HUES64 (cell line): ENCODE measurements around the gene DEGS1. TPM values are rescaled to one million over a fixed set of nuclear protein-coding genes. Genes with fewer than 3 reads are reported as not detected.

Source experiments
- H3K27ac ChIP-seq: 2 replicates; pipeline ENCODE4 v1.7.0; 2013; ENCODE audit warnings: low read depth, low read length, inconsistent platforms
- H3K27me3 ChIP-seq: 2 replicates; pipeline ENCODE4 v1.6.1; 2013; ENCODE audit warnings: mild to moderate bottlenecking, low read length; ENCODE audit not compliant: insufficient read depth
- H3K36me3 ChIP-seq: 2 replicates; pipeline ENCODE4 v1.6.1; 2013; ENCODE audit warnings: mild to moderate bottlenecking, low read length; ENCODE audit not compliant: insufficient read depth
- H3K4me1 ChIP-seq: 2 replicates; pipeline ENCODE4 v1.6.1; 2013; ENCODE audit warnings: mild to moderate bottlenecking, low read length, moderate library complexity; ENCODE audit not compliant: insufficient read depth
- H3K4me3 ChIP-seq: 2 replicates; pipeline ENCODE4 v1.5.1; 2013; ENCODE audit warnings: mild to moderate bottlenecking, low read length, moderate library complexity
- H3K9ac ChIP-seq: 2 replicates; pipeline ENCODE4 v1.6.1; 2013; ENCODE audit warnings: mild to moderate bottlenecking, low read depth, low read length
- H3K9me3 ChIP-seq: 2 replicates; pipeline ENCODE4 v1.6.1; 2013; ENCODE audit warnings: low read depth, low read length; ENCODE audit not compliant: insufficient read depth
- WGBS: fragments of 150-250, 120-280 bp; methylation state at CpG from one replicate; pipeline ENCODE4 v1.1.7; 2013; ENCODE audit warnings: missing lambda C conversion rate; 5-methylcytosine and 5-hydroxymethylcytosine counted together
- polyA plus RNA-seq, 2 experiments: library from polyadenylated mRNA; stranded (reverse); fragments of 50-300 nt; gene quantifications; one replicate each; pipeline ENCODE4 v1.2.3, GENCODE V29; 2013

DEGS1 gene
- 43.6 TPM for polyA plus RNA-seq (2013, experiment 1 of 2)
- polyA plus RNA-seq (2013, experiment 2 of 2), result 44.3 TPM

GRCh38 chr1:224182866-224183590, at the start of gene DEGS1:
DEGS1 (plus strand) TSS chr1:224183240; CDS start chr1:224183337, 97 bp downstream.
- peak within 1 kb of the TSS; percentile 96 for H3K4me3 ChIP-seq
- H3K27ac ChIP-seq, result peak within 1 kb of the TSS; percentile 87
- 0 out of 2 replicates have a peak, but pooled peaks cover 12% of the 10 kb centered on the region for H3K4me1 ChIP-seq
- no peaks in the 10 kb centered on the region; the same call in 1 of the 2 replicates for H3K9me3 ChIP-seq
- H3K27me3 ChIP-seq, result no peaks in the 10 kb centered on the region
- WGBS, result under 1% methylated on average over 94 of the region's 94 CpGs
- H3K9ac ChIP-seq, result peak within 1 kb of the TSS; percentile 91
- peaks cover 8% of the 10 kb centered on the region; the same call in 1 of the 2 replicates for H3K36me3 ChIP-seq

GRCh38 chr1:224133741-224134299, 49.2 kb upstream of the DEGS1 start:
- WGBS, result 100% methylated on average over 2 of the region's 5 CpGs
- no peak overlapping the region for H3K4me3 ChIP-seq
- H3K36me3 ChIP-seq, result peaks cover 77% of the 10 kb centered on the region
- H3K4me1 ChIP-seq, result no peaks in the 10 kb centered on the region
- no peaks in the 10 kb centered on the region for H3K27me3 ChIP-seq
- no peak overlapping the region for H3K27ac ChIP-seq
- H3K9ac ChIP-seq, result no peak overlapping the region
- peaks cover 3% of the 10 kb centered on the region; the same call in 1 of the 2 replicates for H3K9me3 ChIP-seq

GRCh38 chr1:224137518-224137917, 45.5 kb upstream of the DEGS1 start:
- no peak overlapping the region for H3K27ac ChIP-seq
- no peaks in the 10 kb centered on the region for H3K9me3 ChIP-seq
- no peak overlapping the region for H3K9ac ChIP-seq
- H3K4me3 ChIP-seq, result no peak overlapping the region
- H3K27me3 ChIP-seq, result no peaks in the 10 kb centered on the region
- H3K4me1 ChIP-seq, result no peaks in the 10 kb centered on the region
- peaks cover 77% of the 10 kb centered on the region for H3K36me3 ChIP-seq

DNA sequence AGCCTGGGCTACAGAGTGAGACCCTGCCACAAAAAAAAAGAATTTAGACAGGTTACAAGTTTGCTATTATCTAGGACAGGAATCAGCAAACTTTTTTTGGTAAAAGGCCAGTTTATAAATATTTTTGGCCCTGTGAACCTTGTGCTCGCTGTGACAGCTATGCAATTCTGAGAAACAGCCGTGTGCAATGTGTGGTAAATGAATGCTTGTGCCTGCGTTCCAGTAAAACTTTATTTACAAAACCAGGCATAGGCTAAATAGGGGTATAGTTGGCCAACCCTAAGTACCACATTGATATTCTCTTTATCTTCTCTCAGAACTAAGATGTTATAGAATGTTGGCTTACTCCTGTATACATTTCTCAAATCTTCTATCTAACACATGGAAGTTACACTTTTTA, 44.8 kb upstream of the DEGS1 start:
- H3K36me3 ChIP-seq, result peaks cover 74% of the 10 kb centered on the region

GRCh38 chr1:224141693-224142092, 41.3 kb upstream of the DEGS1 start:
- peaks cover 58% of the 10 kb centered on the region for H3K36me3 ChIP-seq
- H3K9me3 ChIP-seq, result no peaks in the 10 kb centered on the region
- WGBS, result 98% methylated on average over 3 of the region's 3 CpGs
- H3K27me3 ChIP-seq, result no peaks in the 10 kb centered on the region
- no peak overlapping the region for H3K9ac ChIP-seq
- H3K4me1 ChIP-seq, result no peaks in the 10 kb centered on the region
- H3K4me3 ChIP-seq, result no peak overlapping the region
- H3K27ac ChIP-seq, result no peak overlapping the region

More for the DNA sequence above, 44.8 kb upstream of the DEGS1 start:
- 77% methylated on average over 3 of the region's 3 CpGs for WGBS
- Histone ChIP-seq H3K9ac (no peak overlapping the region), H3K27me3 (no peaks in the 10 kb centered on the region), H3K4me3 (no peak overlapping the region), H3K4me1 (no peaks in the 10 kb centered on the region), H3K27ac (no peak overlapping the region), H3K9me3 (no peaks in the 10 kb centered on the region)

- H3K9me3 ChIP-seq, result no peaks in the 10 kb centered on the region
- no peaks in the 10 kb centered on the region for H3K27me3 ChIP-seq
Observed at GRCh38 chr1:224149709-224150108, 33.3 kb upstream of the DEGS1 start.

GRCh38 chr1:224151117-224151516, 31.9 kb upstream of the DEGS1 start:
- Histone ChIP-seq H3K27me3 (no peaks in the 10 kb centered on the region), H3K4me1 (no peaks in the 10 kb centered on the region), H3K27ac (no peak overlapping the region), H3K36me3 (peaks cover 45% of the 10 kb centered on the region), H3K9me3 (no peaks in the 10 kb centered on the region), H3K4me3 (no peak overlapping the region), H3K9ac (no peak overlapping the region)
- 95% methylated on average over 2 of the region's 3 CpGs for WGBS

More at GRCh38 chr1:224149709-224150108, 33.3 kb upstream of the DEGS1 start:
- Histone ChIP-seq H3K27ac (no peak overlapping the region), H3K9ac (no peak overlapping the region), H3K4me1 (no peaks in the 10 kb centered on the region), H3K36me3 (peaks cover 43% of the 10 kb centered on the region), H3K4me3 (no peak overlapping the region)
- 72% methylated on average over 1 of the region's 1 CpG for WGBS

DNA sequence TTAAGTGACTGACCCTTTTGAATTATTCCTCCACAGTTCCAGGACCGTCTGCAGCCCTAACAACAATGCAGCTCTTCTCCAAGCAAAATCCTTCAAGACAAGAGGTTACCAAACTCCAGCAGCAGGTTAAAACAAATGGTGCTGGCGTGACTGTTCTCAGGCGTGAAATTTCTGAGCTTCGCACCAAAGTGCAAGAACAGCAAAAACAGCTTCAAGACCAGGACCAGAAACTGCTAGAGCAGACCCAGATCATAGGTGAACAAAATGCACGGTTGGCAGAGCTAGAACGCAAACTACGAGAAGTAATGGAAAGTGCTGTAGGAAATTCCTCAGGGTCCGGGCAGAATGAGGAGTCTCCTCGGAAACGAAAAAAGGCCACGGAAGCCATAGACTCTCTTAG, 25.7 kb upstream of the DEGS1 start:
- H3K27me3 ChIP-seq, result no peaks in the 10 kb centered on the region
- no peaks in the 10 kb centered on the region for H3K4me1 ChIP-seq
- H3K9ac ChIP-seq, result no peak overlapping the region
- 95% methylated on average over 11 of the region's 11 CpGs for WGBS
- peaks cover 80% of the 10 kb centered on the region for H3K36me3 ChIP-seq
- H3K4me3 ChIP-seq, result no peak overlapping the region
- H3K9me3 ChIP-seq, result no peaks in the 10 kb centered on the region
- no peak overlapping the region for H3K27ac ChIP-seq

- no peaks in the 10 kb centered on the region for H3K9me3 ChIP-seq
- H3K4me3 ChIP-seq, result no peak overlapping the region
- no peak overlapping the region for H3K27ac ChIP-seq
- no peaks in the 10 kb centered on the region for H3K27me3 ChIP-seq
- H3K9ac ChIP-seq, result no peak overlapping the region
- H3K36me3 ChIP-seq, result peaks cover 67% of the 10 kb centered on the region
- 76% methylated on average over 6 of the region's 6 CpGs for WGBS
- H3K4me1 ChIP-seq, result peaks cover 6% of the 10 kb centered on the region
Observed at GRCh38 chr1:224159541-224159940, 23.5 kb upstream of the DEGS1 start.

DNA sequence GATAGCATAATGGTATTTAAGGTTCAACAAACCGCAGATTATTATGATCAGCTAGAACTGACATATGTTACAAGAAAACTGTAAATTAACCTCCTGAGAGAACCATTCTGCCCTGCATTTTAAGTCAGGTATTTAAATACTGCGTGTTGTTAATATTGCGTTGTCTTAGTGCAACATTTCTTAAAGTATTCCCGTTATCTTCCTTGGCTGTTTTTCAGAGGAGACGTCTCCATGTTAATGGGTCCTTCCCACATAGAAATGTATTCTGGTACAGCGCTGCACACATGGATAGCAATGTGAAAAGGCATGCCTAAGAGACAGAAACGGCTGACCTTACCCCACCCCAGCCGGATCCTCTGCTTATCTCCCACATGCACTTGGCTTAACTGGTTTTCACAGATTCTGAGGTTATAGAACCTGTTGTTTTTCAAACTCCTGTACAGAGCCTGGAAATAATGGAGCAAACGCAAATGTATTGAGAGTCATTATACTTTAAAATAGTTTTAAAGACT, 22.8 kb upstream of the DEGS1 start:
- Histone ChIP-seq H3K36me3 (peaks cover 66% of the 10 kb centered on the region), H3K9me3 (no peaks in the 10 kb centered on the region), H3K4me1 (peaks cover 8% of the 10 kb centered on the region), H3K27me3 (no peaks in the 10 kb centered on the region), H3K9ac (no peak overlapping the region), H3K27ac (no peak overlapping the region), H3K4me3 (no peak overlapping the region)
- WGBS, result 97% methylated on average over 9 of the region's 9 CpGs

DNA sequence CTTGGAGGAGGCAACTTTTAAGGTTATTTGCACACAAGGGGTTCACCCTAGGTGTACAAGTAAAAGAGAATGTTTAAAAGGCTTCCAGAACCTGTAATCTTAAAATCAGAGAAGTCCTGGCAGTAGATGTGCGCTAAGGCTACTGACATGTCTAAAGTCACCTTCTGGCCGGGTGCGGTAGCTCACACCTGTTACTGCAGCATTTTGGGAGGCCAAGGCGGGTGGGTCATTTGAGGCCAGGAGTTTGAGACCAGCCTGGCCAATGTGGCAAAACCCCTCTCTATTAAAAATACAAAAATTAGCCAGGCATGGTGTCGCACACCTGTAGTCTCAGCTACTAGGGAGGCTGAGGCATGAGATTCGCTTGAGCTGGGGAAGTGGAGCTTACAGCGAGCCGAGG, 20.3 kb upstream of the DEGS1 start:
- Histone ChIP-seq H3K36me3 (peaks cover 44% of the 10 kb centered on the region), H3K9me3 (no peaks in the 10 kb centered on the region), H3K4me3 (no peak overlapping the region), H3K27ac (no peak overlapping the region; the same call in 1 of the 2 replicates), H3K4me1 (peaks cover 8% of the 10 kb centered on the region), H3K27me3 (no peaks in the 10 kb centered on the region), H3K9ac (no peak overlapping the region)
- 97% methylated on average over 8 of the region's 8 CpGs for WGBS
